Measurements from ENCODE around the gene VPS13A. TPM values are rescaled to one million over a fixed set of nuclear protein-coding genes. Genes with fewer than 3 reads are reported as not detected.

Gene VPS13A
- total and polyA plus RNA-seq, 9 of the 15 experiments (the other 6 are each of a cell fraction or from before 2014, with no cell fraction given): 5.6 to 29.9 (median 14.7) TPM

- no peak overlapping the region for H3K27ac ChIP-seq (ENCODE audit: extremely low read depth, low read depth, low read length)
- CTCF ChIA-PET (ENCODE audit: low intra/inter-chr PET ratio): interaction anchor here (0.7 kb wide), 1 partner anchor 84 kb away, joined by 7 read pairs; no protein-coding TSS in a partner anchor
- DNase-seq (ENCODE audit: extremely low read depth in 1 of 4, low spot score in 3 of 4) (no peak), ATAC-seq (no peak), FAIRE-seq (no peak)
- peak overlapping the region; percentile 55; the same call in 1 of the 2 replicates for H2AFZ ChIP-seq (ENCODE audit: low read depth, low read length)
- H3K36me3 ChIP-seq (ENCODE audit: control insufficient read depth, insufficient read depth, low read length): no peaks in the 10 kb centered on the region
- H3K9me1 ChIP-seq (ENCODE audit: control insufficient read depth, insufficient read depth, low read length): no peaks in the 10 kb centered on the region
- POLR2A ChIA-PET: no interaction called here
- H3K79me2 ChIP-seq (ENCODE audit: control insufficient read depth, insufficient read depth, low read length): no peaks in the 10 kb centered on the region
- WGBS (ENCODE audit: insufficient coverage, low coverage, missing lambda C conversion rate): 2% methylated on average over 13 of the region's 14 CpGs
- intact Hi-C loops (cut with micrococcal nuclease): loop anchor here (10.0 kb wide), 1 partner anchor 289 kb away; no protein-coding TSS in a partner anchor
- TF ChIP-seq SP1 (CRISPR knock-in tag; IDR thresholded peaks at IDR 0.05) (no peak), SPI1 (IDR thresholded peaks at IDR 0.05; ENCODE audit: borderline replicate concordance, low read depth, low read length) (peak; percentile 78), KLF10 (CRISPR knock-in tag; IDR thresholded peaks at IDR 0.05) (no peak)
- TF ChIP-seq, protein P1, sequence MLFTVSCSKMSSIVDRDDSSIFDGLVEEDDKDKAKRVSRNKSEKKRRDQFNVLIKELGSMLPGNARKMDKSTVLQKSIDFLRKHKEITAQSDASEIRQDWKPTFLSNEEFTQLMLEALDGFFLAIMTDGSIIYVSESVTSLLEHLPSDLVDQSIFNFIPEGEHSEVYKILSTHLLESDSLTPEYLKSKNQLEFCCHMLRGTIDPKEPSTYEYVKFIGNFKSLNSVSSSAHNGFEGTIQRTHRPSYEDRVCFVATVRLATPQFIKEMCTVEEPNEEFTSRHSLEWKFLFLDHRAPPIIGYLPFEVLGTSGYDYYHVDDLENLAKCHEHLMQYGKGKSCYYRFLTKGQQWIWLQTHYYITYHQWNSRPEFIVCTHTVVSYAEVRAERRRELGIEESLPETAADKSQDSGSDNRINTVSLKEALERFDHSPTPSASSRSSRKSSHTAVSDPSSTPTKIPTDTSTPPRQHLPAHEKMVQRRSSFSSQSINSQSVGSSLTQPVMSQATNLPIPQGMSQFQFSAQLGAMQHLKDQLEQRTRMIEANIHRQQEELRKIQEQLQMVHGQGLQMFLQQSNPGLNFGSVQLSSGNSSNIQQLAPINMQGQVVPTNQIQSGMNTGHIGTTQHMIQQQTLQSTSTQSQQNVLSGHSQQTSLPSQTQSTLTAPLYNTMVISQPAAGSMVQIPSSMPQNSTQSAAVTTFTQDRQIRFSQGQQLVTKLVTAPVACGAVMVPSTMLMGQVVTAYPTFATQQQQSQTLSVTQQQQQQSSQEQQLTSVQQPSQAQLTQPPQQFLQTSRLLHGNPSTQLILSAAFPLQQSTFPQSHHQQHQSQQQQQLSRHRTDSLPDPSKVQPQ (CRISPR knock-in tag; IDR thresholded peaks at IDR 0.05; ENCODE audit: borderline replicate concordance): no peak
- no peaks in the 10 kb centered on the region for H4K20me1 ChIP-seq (replicated peaks; ENCODE audit: control insufficient read depth, insufficient read depth, low read length)
- in situ Hi-C loops (cut with MboI): no loop called here
- peak overlapping the region; percentile 37 for H3K4me2 ChIP-seq (ENCODE audit: insufficient read depth, low read length)
- no peak overlapping the region for H3K4me3 ChIP-seq
- no peak overlapping the region; a peak in 1 of 4 replicates for H3K9ac ChIP-seq (ENCODE audit: insufficient read depth in 1 of 2, low read depth in 2 of 2, low read length in 2 of 2)
- peaks cover 2 to 7% of the 10 kb centered on the region in 2 experiments; a peak in 3 of 5 replicates for H3K27me3 ChIP-seq (ENCODE audit: control insufficient read depth in 2 of 2, insufficient read depth in 2 of 2, low read length in 2 of 2)
- no peaks in the 10 kb centered on the region for H3K9me3 ChIP-seq (replicated peaks; ENCODE audit: control insufficient read depth, insufficient read depth, low read depth, low read length)
- no peaks in the 10 kb centered on the region; a peak in 1 of 5 replicates for H3K4me1 ChIP-seq (replicated peaks in 1 of 2; ENCODE audit: control insufficient read depth in 2 of 2, insufficient read depth in 2 of 2, low read length in 2 of 2)
- no TSS peak for BruUV-seq (replicated peaks)
These were observed 276.7 kb downstream of the VPS13A start for GRCh38 chr9:77453825-77454647.

All from K562 (cell line).